Germinal center (tissue), 1 donor: ENCODE data around the gene RABGEF1.
"Not testable (repeated sequence)": the region's sequence is repeated elsewhere in the genome, so short reads cannot be mapped to it uniquely, and the experiment has no call there.

Source experiments
- DNase-seq: peaks from one replicate; pipeline ENCODE4 v3.0.0; 2012; ENCODE audit warnings: mixed read lengths, low spot score

The RABGEF1 gene

DNA sequence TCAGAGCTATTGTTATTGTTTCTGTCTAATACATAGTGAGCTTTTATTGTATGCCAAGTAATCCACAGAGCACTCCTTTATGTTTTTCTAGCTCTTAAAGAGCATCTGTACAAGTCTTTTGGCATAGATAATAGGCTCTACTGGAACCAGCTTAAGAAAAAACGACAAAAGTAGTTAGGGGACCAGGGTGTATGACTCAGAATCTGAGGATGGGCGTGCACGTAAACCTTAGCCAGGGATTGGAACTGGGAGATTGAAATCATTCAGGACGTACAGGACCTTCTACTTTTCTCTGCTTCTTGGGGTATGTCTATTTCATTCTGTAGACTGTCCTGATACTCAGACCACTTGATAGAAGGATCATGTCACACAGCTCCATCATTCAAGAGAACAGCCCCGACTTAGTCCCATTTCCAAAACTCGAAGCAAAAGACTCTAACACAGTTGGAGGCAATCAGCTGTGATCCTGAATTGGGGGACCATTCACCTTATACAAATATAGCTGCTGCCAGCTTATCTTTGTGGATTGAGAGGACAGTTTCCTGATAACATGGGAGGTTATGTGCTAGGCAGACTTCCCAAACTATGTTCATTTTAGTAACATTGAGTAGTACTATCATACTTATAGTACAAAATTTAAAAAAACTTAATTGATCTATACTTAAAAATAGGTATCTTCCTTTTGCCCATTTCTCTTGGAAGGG, 24.9 kb downstream of the RABGEF1 start:
- DNase-seq: not testable (repeated sequence)

DNA sequence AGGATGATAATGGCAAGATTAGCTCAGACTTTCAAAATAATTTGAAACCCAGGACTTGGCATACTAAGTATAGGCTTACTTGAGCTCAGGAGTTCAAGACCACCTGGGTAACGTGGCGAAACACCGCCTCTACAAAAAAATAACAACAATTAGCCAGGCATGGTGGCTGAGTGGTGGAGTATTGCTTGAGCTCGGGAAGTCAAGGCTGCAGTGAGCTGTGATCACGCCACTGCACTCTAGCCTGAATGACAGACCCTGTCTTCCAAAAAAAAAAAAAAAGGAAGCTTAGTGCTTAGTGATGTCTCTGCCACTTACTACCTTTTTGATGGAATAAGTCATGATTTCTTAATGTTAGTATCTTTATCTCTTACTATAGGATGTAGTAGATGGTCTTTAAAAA, 25.5 kb downstream of the RABGEF1 start:
- DNase-seq: no peak

DNA sequence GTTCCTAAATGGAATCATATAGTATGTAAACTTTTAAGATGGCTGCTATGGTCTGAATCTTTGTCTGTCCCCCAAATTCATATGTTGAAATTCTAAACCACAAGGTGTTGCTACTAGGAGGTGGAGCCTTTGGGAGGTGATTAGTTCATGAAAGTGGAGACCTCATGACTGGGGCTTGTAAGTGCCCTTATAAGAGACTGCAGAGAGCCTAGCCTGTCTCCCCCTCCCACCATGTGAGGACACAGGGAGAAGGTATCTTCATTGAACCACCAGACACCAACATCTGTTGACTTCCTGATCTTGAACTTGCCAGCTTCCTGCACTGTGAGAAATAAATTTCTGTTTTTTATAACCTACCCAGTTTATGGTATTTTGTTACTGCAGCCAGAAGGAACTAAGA, 27.0 kb downstream of the RABGEF1 start:
- DNase-seq: not testable (repeated sequence)

DNA sequence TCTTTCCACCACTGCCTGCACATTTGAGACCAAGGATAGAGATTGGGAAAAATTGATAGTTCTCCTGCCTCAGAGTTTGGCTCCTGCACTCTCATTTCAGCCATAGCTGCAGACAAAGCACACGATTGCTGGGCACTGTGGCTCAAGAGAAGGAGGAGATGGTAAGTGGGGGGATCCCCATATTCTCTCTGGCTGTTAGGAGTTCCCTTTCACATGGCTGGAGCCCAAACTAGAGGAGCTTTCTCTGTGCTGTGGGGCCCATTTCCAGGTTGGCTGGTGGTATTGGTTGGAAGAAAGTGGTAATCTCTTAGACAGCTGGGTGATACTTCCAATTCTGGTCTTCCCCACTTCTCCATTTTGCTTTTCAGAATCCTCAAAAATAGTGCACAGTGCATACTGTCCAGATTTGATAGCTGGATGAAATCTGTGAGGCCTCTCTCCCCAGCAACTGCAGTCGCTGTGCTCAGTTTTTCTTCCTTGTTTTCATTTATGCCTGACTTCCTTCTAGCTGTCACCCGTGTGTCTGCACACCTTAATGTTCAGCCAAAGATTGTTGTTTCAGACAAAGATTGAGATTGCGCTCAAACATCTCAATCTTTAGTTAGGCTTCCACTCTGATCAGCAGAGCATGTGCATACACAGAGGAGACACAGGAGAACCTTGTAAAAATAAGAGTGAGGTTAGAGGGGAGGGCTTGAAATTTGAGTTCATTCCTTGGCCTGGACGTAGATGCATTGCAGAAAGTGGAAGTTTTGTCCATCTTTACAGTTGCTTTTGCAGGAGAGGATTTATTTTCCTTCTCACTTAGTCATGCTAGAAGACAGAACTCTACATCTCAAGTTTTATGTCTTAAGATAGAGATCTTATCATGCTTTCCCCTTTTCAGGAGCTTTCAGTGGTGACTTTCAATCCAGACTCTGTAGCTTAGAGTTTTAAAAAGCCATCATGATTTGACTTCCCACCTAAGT, 28.6 kb downstream of the RABGEF1 start:
- DNase-seq: peak; percentile 42

DNA sequence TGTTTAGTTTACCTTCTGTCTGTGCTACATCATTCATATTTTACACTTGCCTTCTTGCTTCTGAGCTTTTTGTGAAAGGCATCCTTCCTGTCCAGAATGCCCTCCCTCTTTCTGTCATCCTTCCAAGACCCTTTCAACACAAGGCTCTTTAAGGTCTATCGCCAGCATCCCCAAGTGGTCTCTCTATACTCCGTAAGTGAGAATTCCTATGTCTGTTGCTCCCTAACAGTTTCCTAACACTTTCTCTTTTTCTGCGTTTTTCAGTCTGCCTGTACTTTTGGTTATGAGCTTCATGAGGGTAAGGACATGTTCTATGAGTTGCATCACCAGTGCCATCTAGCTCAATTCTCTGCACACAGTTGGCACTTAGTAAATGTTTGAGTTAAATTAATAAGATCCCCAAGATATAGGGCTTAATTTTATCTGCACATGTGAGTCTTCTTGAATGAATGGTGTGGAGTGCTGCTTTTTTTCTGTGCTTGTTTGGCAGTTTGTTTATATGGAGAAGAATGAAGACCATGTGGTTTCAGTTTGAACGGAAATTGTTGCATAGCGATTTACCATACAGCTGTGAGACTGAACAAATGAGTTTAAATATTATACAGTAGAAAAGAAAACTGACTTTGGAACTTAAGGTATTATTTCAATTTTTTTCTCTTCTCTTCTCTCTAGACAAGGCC, 29.4 kb downstream of the RABGEF1 start:
- DNase-seq: no peak

DNA sequence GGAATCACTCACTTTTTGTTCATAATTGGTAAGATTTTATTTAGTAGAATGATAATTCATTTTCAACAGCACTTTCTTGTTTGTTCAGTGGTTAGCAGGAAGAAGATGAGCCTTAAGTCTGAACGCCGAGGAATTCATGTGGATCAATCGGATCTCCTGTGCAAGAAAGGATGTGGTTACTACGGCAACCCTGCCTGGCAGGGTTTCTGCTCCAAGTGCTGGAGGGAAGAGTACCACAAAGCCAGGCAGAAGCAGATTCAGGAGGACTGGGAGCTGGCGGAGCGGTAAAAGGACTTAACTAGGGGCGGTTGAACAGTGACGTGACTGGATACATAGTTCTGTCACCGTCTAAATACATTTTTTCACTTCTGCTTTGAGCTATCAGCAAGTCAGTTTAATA, 31.3 kb downstream of the RABGEF1 start:
- no peak for DNase-seq

DNA sequence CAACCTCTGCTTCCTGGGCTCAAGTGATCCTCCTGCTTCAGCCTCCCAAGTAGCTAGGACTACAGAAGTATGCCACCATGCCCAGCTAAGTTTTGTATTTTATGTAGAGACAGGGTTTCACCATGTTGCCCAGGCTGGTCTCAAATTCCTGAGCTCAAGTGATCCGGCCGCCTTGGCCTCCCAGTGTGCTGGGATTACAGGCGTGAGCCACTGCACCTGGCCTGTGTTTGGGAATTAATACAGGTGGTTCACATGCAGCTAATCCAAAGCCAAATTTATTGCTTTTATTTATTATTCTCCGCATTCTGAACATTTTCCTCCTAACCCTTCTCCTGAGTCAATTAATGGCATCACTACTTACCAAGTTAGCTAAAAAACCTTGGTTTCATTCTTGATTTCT, 33.2 kb downstream of the RABGEF1 start:
- not testable (repeated sequence) for DNase-seq

DNA sequence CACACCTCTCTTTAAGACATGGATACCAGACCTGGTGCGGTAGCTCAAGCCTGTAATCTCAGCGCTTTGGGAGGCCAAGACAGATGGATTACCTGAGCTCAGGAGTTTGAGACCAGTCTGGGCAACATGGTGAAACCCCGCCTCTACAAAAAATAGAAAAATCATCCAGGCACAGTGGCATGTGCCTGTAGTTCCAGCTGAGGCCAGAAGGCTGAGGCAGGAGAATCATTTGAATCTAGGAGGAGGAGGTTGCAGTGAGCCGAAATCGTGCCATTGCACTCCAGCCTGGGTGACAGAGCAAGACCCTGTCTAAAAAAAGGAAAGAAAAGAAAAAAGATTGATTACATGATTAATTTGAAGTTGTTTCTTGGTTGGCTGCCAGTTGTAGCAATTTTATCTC, 35.9 kb downstream of the RABGEF1 start:
- not testable (repeated sequence) for DNase-seq

DNA sequence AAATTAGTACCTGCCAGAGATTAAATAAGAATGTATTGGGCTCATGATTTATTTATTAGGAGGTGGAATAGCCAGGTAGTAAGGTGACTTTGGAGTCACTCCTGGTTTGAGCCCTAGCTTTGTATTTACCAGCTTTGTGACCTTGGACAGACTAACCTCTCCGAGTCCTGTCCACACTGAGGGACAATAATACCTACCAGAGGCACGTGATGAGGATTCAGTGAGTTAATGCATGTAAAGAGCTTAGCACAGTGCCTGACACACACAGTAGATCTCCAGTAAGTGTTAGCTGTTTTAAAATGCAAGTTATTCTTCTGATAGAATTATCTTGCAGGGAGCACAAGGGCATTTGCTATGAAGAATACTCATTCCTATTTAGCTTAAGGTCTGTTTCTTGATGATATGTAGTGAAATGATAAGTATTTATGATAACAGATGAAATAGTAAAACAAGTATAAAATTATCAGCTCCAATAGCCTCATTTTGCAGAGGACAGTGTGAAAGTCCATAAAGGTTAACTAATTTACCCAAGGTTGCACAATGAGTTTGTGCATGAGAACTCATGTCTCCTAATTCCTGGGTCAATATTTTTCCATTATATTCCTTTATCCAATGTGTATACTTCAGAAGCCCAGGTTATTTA, 36.4 kb downstream of the RABGEF1 start:
- no peak for DNase-seq

DNA sequence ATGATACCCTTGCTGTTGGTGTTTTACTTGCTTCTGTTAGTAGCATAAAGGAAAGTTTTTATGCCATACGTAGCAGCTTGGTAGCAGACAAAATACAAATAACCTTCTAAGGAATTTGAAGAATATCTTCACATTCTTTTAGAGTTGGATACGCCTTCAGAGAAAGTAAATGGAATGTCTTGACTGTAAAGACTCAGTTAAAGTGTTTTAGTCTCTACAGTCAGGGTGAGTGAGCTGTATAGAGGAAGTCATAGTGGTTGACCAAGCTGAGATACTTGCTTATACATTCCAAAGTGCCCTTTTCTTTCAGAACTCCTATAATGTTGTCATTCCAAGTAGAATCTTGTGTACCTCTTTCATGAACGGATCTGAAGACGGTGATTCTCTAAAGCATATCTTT, 37.7 kb downstream of the RABGEF1 start:
- DNase-seq: no peak

DNA sequence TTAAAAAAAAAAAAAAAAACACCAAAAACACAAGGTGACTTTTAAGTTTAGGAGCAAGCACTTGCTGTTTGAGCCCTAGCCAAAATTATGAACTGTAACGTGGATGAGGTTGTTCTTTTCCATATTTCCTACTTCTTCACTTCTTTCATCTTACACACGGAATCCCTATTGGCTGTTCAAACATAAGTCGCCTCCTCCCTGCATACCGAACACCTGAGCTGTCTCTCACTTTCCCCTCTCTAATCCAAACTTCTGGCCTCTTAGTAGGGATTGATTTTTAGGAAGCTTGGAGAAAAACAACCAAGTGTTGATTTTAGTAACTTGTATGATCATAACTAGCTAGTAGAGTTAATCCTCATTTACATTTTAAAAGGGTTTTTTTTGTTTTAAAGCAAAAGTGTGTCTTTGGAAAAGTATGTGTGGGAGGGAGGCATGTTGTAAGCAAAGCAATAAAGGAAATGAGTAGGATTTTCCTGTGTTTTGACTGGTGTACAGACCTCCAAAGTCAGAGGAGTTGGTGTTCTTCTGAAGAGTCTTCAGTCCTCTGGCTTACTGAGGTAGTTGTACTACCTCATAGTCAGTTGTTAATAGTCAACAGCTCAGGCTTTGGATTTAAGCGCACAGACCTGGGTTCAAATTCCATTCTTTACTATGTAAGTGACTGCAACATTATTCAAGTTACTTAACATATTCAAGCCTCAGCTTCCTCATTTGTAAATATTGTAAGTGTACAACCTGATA, 39.3 kb downstream of the RABGEF1 start:
- DNase-seq: no peak

DNA sequence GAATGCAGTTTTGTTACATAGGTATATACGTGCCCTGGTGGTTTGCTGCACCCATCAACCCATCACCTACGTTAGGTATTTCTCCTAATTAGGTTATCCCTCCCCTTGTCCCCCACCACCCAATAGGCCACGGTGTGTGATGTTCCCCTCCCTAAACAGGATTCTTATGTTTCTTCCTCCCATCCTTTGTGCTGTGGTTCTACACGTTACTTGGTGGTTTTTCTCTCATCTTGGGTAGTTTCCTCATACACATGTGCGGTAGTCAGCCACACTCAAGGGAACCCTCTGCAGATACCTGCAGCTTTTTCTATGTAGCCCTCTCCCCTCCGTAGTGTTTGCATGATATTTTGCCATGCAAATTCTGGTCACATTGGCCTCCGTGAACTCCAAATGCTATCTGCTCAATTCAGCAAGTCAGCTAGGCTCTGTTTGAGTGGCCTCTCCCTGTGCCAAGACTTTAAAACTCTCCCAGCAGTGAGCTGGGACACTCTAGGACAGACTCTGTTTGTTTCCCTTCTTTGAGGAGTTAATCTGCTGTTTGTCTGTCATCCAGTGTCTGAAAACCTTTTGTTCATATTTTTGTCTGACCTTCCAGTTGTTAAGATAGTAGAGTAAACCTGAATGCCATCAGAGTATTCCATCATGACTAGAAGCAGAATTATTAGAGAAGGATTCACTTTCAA, 41.0 kb downstream of the RABGEF1 start:
- DNase-seq: no peak

DNA sequence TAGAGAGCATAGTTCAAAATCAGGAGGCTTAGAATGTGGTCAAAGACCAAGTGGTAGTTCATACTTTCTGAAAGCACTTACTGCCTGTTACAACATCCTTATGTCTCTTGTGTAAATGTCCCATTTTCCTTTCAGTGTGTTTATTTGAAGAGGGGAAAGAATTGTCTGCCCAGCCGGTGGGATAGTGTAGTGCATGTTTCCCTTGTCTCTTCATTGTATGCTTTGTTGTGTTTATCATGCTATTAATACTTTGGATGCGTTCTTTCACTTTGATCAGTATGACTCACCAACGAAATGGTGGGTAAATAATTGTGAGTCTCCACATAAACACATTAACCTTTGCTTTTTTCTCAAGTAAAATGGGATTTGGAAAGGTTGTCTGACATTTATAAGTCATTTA, 42.3 kb downstream of the RABGEF1 start:
- not testable (repeated sequence) for DNase-seq

DNA sequence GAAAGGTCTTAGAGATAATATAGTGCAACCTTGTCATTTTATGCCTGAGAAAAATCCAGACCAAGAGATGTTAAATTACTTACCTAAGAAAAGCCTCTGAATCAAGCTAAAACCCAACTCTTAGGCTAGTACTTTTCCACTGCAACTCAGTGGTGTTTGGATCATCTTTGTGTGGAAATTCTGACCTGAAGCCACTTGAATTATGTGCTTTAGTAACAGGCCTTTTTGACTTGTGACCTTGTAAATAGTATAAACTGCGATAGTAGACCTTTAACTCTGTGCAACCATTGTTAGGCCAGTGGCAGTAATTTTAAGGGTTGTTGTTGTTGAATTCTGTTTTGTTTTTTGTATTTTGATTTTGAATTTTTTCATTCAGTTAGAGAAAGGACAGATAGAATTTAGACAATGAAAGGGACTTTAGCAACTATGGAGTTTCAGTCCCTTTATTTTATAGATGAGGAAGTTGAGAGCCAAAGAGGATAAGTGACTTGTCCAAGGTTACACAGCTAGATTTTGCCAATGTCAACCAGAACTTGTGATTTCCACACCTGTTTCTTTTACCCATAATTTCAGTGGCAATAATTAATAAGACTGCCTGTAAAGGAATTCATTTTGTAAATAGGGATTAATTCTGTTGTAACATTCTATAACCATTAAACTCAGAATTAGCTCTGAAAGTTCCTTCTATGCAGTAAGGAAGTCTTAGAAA, 43.5 kb downstream of the RABGEF1 start:
- DNase-seq: not testable (repeated sequence)

DNA sequence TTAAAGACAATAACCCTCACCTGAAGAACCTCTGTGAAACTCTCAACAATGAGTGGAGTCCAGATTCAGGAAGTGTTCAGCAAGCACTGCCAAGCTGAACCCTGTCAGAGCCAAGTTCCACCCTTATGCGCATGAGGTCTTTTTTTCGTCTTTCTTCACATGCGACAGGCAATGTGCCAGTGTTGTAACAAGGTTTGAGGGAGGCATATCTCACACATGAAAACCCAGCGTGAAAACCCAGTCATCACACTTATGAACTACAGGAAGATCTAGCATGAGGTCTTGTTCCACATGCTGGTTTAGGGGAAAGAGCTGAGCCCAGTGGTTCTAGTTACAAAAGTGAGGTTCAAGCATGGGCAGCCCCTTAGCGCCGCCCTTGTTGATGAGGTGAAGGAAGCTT, 49.7 kb downstream of the RABGEF1 start:
- no peak for DNase-seq

DNA sequence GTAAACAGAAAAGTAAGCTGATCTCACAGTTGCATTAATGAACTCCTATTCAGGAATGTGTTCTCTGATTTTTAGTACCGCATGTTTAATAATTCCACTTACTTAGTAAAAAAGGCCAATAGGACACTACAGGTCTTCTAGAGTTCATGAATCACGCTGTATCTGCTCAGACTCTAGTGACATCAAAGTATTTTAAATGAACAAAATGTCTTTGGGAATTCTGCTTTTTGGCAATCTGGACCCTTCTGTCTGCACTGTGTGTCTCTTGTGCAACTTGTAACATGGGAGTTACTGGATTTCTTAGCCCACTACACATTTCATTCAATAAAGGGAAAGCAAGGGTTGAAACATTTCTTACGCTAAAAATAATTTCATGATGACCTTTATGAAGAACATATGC, 50.2 kb downstream of the RABGEF1 start:
- no peak for DNase-seq

DNA sequence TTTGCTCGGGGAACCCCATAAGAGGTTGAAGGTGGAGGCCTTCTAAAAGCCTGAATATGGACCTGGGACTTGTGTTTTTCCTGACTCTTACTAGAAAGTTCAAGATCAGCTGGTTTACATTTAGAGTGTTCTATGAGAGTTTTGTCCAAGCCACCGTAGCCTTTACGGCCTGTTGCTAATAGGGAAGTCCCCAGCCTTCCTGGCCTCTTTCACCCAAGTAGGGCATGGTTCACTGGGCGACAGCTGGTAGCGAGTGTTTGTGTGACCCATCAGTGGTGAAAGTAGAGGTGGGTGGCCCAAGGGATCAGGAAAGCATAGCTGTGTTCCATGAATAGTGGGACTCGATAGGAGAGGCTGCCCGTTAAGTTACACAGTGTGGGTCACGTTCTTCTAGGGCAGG, 60.1 kb downstream of the RABGEF1 start:
- DNase-seq: peak; percentile 4

DNA sequence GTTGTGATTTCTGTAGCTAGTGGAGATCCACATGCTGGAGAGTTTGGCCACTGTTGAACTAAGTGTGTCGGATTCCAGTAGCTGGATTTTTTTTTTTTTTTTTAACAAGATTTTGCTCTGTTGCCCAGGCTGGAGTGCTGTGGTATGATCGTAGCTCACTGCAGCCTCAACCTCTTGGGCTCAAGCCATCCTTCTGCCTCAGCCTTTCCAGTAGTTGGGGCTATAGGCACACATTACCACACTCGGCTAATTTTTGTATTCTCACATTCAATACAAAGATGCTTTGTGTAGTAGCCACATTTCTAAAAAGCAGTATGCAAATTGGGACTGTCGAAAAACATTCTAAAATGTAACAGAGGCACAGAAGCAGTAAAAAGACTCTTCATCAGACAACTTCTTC, 63.5 kb downstream of the RABGEF1 start:
- no peak for DNase-seq

DNA sequence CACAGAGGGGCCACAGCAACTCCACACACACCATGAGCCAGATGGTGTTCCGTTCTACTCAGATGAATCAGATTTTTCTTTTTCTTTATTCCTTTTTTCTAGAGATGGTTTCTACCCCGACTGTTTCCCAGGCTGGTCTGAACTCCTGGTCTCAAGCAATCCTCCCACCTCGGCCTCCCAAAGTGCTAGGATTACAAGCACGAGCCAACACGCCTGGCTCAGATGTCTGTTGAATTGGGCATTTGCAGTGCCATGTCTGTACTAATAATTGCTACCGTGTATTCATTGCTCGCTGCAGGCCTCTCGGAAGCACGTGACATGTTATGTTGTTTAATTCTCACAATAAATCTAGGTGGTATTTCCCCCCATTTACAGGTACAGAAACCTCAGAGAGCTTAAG, 67.2 kb downstream of the RABGEF1 start:
- DNase-seq: no peak

DNA sequence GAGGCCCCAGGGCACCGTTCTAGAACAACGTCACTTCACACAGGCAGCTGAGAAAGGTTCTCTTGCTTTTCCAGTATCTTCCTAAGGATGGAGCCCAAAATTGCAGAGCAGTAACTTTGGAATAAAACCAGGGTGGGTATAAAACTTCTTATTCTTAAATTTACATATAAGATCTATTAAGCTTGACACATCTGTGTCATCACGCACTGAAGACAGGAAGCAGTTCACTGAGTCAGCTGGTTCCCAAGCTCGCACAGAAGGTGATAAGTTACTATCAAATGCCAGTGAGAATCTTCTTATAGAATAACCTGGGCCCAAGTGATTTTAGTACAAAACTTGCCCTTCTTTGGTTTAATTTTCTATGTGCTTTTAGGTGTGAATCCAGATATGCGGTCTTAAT, 70.2 kb downstream of the RABGEF1 start:
- DNase-seq: no peak
